OCI-LY7 (cell line): ENCODE results near the gene VASP.

Source experiments
- EZH2phosphoT487 ChIP-seq: fragments of 200-600 bp; sonication (generic); IDR thresholded peaks from 2 replicates; pipeline ENCODE4 v1.6.1; 2018; ENCODE audit warnings: low read depth, borderline replicate concordance, mild to moderate bottlenecking, mixed run types, antibody characterized with exemption, low read length, moderate library complexity, mixed read lengths
- TF ChIP-seq, protein P1 (sequence below): fragments of 200-600 bp; sonication (generic); conservative IDR thresholded peaks from 2 replicates; pipeline ENCODE4 v1.5.1; 2014; ENCODE audit warnings: mild to moderate bottlenecking, antibody characterized with exemption, low read length, moderate library complexity, mixed read lengths

DNA sequence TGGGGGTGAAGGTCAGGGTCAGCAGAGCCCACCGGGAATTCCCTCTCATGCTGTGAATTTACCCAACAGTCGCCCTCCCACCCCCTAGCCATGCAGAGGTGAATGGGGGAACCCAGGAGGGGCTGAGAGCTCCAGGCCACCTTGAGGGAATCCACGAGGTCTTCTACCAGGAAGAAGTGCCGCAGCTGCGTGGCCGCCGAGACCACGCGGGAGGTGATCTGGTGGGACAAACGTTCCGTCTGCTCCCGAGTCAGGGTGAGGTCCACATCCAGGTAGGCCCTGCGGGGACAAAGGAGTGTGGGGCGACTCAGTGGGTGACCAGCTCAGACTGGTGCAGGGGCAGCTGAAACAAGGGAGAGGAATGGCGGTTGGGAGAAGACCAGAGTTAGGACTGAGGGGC lies 18.6 kb upstream of the VASP start:
- TF ChIP-seq, protein P1, sequence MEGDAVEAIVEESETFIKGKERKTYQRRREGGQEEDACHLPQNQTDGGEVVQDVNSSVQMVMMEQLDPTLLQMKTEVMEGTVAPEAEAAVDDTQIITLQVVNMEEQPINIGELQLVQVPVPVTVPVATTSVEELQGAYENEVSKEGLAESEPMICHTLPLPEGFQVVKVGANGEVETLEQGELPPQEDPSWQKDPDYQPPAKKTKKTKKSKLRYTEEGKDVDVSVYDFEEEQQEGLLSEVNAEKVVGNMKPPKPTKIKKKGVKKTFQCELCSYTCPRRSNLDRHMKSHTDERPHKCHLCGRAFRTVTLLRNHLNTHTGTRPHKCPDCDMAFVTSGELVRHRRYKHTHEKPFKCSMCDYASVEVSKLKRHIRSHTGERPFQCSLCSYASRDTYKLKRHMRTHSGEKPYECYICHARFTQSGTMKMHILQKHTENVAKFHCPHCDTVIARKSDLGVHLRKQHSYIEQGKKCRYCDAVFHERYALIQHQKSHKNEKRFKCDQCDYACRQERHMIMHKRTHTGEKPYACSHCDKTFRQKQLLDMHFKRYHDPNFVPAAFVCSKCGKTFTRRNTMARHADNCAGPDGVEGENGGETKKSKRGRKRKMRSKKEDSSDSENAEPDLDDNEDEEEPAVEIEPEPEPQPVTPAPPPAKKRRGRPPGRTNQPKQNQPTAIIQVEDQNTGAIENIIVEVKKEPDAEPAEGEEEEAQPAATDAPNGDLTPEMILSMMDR: no peak
- TF ChIP-seq EZH2phosphoT487: no peak
